ENCODE results near the gene ARHGAP45.

Gene ARHGAP45

DNA sequence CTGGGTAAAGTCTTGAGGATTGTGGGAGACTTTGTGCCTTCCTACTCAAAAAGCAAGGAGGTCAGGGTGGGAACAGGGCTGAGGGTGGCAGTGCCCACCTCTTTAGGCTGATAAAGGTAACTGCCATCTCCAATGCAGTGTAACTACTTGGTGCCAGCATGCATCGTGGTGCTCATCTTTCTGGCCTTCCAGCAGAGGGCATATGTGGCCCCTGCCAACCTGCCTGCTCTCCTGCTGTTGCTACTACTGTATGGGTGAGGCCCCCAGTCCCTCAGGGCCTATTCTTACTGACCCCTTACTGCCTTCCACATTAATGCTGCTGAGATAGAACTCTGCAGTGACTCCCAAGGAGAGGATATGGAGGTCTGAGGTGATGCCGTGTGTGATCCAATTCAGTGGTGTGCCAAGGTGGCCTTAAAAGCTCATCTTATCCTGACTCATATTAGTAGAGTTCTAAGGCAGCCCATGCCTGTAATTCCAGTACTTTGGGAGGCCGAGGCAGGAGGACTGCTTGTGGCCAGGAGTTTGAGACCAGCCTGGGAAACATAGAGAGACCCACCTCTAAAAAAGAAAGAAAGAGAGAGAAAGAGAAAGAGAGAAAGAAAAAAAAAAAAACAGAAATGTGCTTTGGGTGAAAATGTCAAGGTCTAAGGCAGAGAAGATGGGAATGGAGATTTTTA is 9.7 kb upstream of the ARHGAP45 start:
- DNase-seq, result peak; percentile 60

GRCh38 chr19:1058112-1058511 is 8.9 kb upstream of the ARHGAP45 start:
- DNase-seq, result no peak

GRCh38 chr19:1060689-1061088 is 6.3 kb upstream of the ARHGAP45 start:
- DNase-seq, result no peak

DNA sequence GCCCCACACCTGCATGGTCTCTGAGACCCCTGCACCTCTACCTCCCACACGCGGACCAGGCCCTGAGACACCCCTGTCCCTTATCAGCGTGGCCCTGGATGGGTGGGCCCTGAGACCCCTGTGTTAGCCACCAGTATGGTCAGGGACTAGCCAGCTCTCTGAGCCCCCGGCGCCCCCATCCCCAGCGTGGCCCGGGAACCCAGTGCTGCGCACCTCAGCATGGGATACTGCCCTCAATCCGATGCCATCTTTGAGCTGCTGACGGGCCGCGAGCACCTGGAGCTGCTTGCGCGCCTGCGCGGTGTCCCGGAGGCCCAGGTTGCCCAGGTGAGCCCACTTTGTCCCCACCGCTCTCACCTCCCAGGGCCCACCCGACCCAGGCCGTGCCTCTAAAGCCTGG is 5.0 kb upstream of the ARHGAP45 start:
- no peak for DNase-seq

DNA sequence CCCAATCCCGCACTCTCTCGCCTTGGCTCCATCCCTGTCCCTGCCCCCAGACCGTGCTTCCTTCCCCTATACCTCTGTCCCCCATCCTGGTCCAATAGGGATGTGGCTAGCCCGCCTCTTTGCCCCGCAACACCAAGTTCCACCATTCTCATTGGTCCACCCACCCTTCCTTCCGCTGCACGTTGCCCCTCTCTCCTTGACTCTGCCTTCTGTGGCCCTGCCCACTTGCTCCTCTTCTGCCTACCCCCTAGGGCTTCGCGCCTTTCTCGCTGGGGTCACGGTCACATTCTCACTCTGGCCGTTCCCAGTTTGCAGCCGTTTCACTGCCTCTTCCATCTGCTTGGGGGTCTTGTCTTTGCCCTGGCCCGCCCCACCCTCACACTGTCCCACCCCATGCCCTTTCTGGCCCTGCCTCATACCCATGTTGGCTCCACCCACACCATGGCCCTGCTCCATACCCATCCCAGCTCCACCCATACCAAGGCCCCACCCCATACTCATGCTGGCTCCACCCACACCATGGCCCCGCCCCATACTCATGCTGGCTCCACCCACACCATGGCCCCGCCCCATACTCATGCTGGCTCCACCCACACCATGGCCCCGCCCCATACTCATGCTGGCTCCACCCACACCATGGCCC is 4.5 kb upstream of the ARHGAP45 start:
- peak; percentile 54 for DNase-seq

GRCh38 chr19:1063030-1063908 is 3.7 kb upstream of the ARHGAP45 start:
- DNase-seq, result peak; percentile 70

DNA sequence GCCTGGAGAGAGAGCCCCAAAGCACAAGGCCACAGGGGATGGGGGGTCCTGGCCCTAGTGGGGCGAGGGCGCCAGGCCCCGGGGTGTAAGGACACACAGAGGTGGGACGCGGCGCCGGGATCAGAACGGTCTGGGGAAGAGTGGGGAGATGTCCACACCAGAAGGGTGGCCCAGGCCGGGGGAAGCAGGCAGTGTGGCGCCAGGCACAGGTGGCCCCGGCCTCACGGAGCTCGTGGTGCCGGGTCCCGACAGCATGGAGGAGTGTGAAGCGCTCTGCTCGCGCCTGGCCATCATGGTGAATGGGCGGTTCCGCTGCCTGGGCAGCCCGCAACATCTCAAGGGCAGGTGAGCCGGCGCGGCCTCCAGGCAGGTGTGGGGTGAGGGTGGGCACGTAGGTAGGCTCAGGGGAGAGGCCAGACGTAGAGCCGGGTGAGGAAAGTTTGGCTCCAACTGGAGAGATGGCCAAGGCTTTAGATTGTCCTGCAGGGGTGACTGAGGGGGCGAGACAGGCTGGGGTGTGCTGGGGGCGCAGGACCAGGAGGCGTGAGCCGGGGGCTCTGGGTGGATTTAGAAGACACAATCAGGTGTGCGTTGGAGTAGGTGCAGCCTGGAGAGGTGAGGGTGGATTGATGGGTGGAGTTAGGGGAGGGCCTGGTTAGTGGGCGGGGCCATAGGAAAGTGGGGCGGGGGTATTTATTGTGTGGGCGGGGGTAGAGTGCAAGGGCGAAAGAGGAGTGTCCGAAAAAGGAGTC is 2.9 kb upstream of the ARHGAP45 start:
- no peak for DNase-seq

- peak; percentile 83 for DNase-seq
Measured at GRCh38 chr19:1064661-1065605, 2.0 kb upstream of the ARHGAP45 start.

DNA sequence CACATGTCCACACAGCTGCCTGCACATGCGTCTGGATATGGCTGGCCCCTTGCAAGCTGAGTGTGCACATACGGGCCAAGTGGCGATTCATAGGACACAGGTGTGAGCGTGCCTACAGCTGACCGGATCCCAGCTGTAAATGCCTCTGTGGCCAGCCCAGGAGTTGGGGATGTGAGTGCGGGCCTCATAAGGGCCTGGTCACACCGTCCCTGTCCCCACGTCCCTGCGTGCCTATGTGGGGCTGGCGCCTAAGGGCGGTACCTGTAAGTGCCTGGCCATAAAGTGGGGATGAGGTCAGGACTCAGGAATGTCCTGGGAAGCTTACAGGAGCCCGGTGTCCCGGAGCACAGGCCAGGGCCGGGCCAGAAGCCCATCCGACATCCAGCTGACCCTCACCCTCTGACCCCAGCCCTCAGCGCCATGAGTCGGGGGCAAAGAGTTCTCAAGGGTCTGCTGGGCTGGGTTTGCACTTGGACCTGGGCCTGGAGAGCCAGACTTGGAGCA is 1.3 kb upstream of the ARHGAP45 start:
- DNase-seq, result no peak

DNA sequence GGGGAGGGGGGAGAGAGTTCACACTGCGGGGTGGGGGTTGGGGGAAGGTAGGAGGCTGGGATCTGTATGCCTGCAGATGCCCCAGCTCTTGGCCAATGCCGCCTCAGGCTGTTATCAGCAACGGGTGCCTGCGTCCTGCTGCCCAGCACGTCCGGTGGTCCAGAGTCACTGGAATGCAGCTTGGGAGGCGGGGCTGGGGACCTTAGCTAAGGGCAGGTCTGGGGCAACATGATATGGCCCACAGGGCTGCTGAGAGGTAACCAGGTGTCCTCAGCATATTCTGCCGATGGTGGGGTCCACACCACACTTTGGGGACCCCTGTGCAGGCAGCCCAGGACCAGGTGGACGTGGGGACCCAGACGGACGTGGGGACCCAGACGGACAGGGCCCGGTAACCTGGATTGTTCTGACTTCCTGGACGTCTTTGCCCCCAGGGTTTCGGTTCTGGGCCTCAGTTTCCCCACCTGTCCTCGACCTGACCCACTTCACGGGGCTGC is 668 bp upstream of the ARHGAP45 start:
- no peak for DNase-seq

GRCh38 chr19:1067341-1067957 is 482 bp downstream of the ARHGAP45 start:
- no peak for DNase-seq

DNA sequence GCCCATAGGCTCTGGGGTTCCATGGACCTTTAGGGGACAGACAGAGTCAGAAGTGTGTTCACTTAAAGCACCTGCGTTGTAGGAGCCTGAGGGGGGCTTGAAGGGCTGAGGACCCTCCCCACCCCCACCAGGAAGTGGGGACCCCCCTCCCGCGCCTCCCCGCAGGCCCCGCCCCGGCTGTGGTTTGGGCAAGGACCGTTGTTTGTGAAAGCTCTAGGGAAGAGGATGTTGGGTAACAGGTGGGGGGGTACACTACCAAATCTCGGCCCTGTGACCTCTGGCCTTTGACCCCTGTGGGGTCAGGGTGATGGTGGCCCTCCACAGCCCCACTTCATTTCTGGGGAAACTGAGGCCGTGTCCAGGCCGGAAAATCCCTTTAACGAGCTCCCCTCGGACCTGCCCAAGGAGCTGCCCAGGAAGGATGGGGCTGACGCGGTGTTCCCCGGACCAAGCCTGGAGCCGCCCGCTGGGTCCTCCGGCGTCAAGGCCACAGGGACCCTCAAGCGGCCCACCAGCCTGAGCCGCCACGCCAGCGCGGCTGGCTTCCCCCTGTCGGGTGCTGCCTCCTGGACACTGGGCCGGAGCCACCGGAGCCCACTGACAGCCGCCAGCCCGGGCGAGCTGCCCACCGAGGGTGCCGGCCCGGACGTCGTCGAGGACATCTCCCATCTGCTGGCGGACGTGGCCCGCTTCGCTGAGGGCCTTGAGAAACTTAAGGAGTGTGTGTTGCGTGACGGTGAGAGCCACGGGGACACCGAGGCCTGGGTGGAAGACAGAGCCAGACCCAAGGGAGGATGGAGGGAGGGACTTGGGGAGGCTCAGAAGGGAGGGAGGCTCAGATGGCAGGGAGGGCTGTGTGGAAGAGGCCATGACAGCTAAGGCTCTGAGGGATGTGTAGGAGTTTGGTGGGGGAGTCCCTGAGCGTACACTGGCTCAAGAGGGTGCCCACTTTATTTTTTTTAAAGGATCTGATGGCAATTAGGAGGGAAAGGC is 1.3 kb downstream of the ARHGAP45 start:
- peak; percentile 86 for DNase-seq

DNA sequence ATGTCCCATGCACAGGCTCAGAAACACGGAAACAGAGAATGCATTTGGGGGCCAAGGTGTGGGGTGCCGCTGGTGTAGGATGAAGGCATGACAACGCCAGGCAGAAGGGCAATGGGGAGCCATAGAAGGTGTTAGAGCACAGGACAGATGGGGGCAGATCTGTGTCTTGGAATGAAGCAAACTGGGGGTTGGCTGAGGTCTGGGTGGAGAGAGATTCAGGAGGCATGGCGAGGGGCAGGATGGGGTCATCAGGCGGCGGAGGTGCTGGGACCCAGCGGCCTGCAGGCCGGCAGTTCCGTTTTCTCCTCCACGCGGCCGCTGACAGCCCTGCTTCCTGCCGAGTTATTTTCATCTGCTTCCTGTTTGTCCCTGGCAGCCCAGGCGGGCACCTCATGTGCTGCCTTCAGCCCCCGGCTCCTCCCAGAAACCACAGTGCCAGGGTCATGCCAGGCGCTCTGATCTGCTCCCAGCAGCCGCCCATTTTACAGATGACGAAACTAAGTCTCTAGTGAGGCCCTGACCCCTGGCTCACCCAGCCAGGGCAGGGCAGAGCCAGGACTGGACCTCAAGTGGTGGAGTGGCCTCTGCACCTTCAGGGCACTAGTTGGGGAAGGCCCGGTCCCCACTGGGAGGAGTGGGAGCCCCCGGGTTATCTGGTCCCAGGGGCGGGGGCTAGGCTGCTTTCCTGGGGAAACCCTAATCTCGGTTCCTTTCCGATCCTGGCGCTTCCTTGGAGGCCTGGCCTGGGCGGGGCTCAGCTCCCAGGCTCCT is 2.2 kb downstream of the ARHGAP45 start:
- peak; percentile 91 for DNase-seq

GRCh38 chr19:1070576-1070930 is 3.6 kb downstream of the ARHGAP45 start:
- DNase-seq, result no peak

GRCh38 chr19:1070931-1071791 is 4.2 kb downstream of the ARHGAP45 start:
- no peak for DNase-seq

GRCh38 chr19:1072371-1073015 is 5.5 kb downstream of the ARHGAP45 start:
- no peak for DNase-seq

Measured in activated CD4-positive, alpha-beta T cell treated with anti-CD3 and anti-CD28 coated beads, Interleukin-2, Interleukin-6, amounts not matched to agents 100 ng/mL and 50 ng/mL, durations not matched to agents 16 hours and 8 hours (primary cell).